Chondrocyte (in vitro differentiated cells): ENCODE data around the gene TMEM14C. TPM values are rescaled to one million over a fixed set of nuclear protein-coding genes. Genes with fewer than 3 reads are reported as not detected.

ENCODE experiments used
- DNase-seq: peaks from one replicate; pipeline ENCODE4 v3.0.0; 2021; ENCODE audit warnings: mixed read lengths, low spot score
- H3K27ac Mint-ChIP-seq: one replicate; pipeline ENCODE4 v1.8.0; 2021; ENCODE audit warnings: mild to moderate bottlenecking, moderate library complexity, mixed read lengths; ENCODE audit not compliant: unreplicated experiment
- H3K27me3 Mint-ChIP-seq: 2 replicates; pipeline ENCODE4 v1.8.0; 2021; ENCODE audit warnings: low read depth, mixed read lengths
- H3K36me3 Mint-ChIP-seq: 2 replicates; pipeline ENCODE4 v1.8.0; 2021; ENCODE audit warnings: low read depth, mixed read lengths
- H3K4me1 Mint-ChIP-seq: 2 replicates; pipeline ENCODE4 v1.8.0; 2021; ENCODE audit warnings: low read depth, mild to moderate bottlenecking, mixed read lengths
- H3K4me3 Mint-ChIP-seq: one replicate; pipeline ENCODE4 v1.8.0; 2021; ENCODE audit warnings: mild to moderate bottlenecking, moderate library complexity, mixed read lengths; ENCODE audit not compliant: unreplicated experiment
- H3K9me3 Mint-ChIP-seq: 2 replicates; pipeline ENCODE4 v1.8.0; 2021; ENCODE audit warnings: low read depth, mixed read lengths
- CTCF ChIP-seq: fragments of 200-600 bp; sonication (generic); IDR thresholded peaks from 2 replicates; pipeline ENCODE4 v1.5.0; 2021; ENCODE audit warnings: antibody characterized with exemption, mild to moderate bottlenecking, moderate library complexity
- total RNA-seq: library from RNA; stranded (reverse); gene quantifications from 3 replicates; pipeline ENCODE4 v1.2.1, GENCODE V29; 2021

Gene TMEM14C
- total RNA-seq, 1 donor from 2014 or later = 117 TPM

GRCh38 chr6:10684618-10685017 lies 38.3 kb upstream of the TMEM14C start:
- H3K4me3 Mint-ChIP-seq = no peak overlapping the region
- no peaks in the 10 kb centered on the region for H3K4me1 Mint-ChIP-seq
- no peaks in the 10 kb centered on the region for H3K9me3 Mint-ChIP-seq
- no peaks in the 10 kb centered on the region for H3K36me3 Mint-ChIP-seq
- TF ChIP-seq CTCF = no peak
- H3K27ac Mint-ChIP-seq = no peak overlapping the region
- peaks cover 15% of the 10 kb centered on the region for H3K27me3 Mint-ChIP-seq
- no peak for DNase-seq

DNA sequence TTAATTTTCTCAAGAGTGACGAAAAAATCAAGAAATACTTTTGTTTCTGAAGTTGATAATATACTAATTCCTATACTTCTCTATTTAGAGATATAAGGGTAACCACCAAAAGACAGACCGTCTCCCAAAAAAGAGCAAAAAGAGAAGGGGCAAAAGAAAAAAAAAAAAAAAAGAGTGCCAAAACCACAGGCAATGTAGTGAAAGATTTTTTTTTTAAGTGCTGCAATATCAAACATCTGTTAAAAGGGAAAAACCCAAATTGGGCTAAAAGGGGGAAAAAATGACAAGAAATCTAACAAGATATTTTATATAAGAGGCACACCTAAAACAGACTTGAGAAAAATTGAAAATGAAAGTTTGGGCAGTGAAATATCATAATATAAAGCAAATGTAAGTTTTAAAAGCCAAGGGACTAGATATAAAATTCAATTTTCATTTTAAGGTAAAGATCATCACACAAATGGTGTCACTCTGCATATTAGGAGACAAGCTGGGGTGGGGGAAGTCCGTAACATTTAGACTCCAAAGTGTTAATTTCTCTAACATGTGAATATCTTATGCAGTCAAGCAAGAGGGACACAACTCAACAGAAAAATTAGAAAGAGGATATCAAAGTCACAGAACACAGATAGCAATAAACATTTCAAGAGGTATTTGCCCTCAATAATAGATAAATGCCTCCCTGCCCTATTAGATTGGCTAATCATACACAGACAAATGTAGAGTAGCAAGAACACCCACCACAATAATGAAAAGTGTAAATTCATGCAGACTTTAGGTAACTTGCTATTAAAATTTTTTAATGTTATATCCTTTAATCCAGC lies 37.6 kb upstream of the TMEM14C start:
- no peak for DNase-seq
- H3K4me3 Mint-ChIP-seq = no peak overlapping the region
- no peaks in the 10 kb centered on the region for H3K4me1 Mint-ChIP-seq
- H3K27ac Mint-ChIP-seq = no peak overlapping the region
- H3K36me3 Mint-ChIP-seq = no peaks in the 10 kb centered on the region
- H3K9me3 Mint-ChIP-seq = no peaks in the 10 kb centered on the region
- peaks cover 15% of the 10 kb centered on the region for H3K27me3 Mint-ChIP-seq
- TF ChIP-seq CTCF = no peak

DNA sequence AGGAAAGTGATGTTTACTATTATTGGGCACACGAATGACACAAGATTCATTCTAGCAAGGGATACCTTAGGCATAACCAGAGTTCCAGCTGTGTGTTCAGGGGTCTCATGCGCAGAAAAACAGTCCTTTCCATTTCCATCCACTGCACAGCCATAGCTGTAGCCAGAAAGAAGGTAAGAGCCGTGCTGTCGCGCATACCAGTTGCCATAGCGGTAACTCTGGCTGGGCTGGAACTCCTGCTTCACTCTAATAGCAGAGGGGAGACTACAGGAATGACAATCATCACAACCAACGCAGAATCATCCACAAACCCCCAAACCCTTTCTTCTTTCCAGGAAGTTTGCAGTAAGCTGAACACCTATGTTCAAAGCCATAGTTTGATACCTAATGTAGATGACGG lies 36.0 kb upstream of the TMEM14C start:
- Mint-ChIP-seq H3K27me3 (peaks cover 15% of the 10 kb centered on the region), H3K27ac (no peak overlapping the region), H3K9me3 (no peaks in the 10 kb centered on the region), H3K4me3 (no peak overlapping the region), H3K36me3 (no peaks in the 10 kb centered on the region), H3K4me1 (no peaks in the 10 kb centered on the region)
- DNase-seq = no peak
- no peak for TF ChIP-seq CTCF

DNA sequence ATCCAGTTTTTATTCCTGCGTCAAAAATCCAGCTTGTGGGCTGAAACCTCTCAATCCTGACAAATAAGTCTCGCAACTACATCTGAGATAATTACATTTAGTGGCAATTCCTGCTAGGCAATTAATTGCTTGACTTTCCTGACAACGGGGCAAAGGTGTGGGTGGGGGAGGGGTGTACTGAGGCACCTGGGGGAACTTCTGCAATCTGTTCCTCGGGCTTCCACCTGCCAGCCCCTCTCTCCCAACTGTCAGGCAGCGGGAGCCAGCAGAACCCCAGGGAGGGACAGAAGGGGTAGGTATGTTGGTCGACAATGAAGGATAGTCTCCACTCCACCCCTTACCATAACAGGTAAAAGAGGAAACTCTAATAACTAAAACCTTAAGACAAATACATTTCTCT lies 35.3 kb upstream of the TMEM14C start:
- Mint-ChIP-seq H3K4me1 (peaks cover 1% of the 10 kb centered on the region), H3K27me3 (peaks cover 15% of the 10 kb centered on the region), H3K4me3 (no peak overlapping the region), H3K36me3 (no peaks in the 10 kb centered on the region), H3K27ac (no peak overlapping the region), H3K9me3 (no peaks in the 10 kb centered on the region)
- DNase-seq = no peak
- no peak for TF ChIP-seq CTCF

- Mint-ChIP-seq H3K4me1 (peaks cover 25% of the 10 kb centered on the region), H3K27ac (no peak overlapping the region), H3K9me3 (no peaks in the 10 kb centered on the region), H3K36me3 (no peaks in the 10 kb centered on the region), H3K27me3 (peaks cover 3% of the 10 kb centered on the region), H3K4me3 (no peak overlapping the region)
- DNase-seq = no peak
- TF ChIP-seq CTCF = no peak
Measured at GRCh38 chr6:10690651-10691445, 32.0 kb upstream of the TMEM14C start.
